Nephron (organoid): Measurements from ENCODE around the gene FLACC1.

Experiments
- H3K27ac Mint-ChIP-seq, 3 experiments: 2 replicates each; pipeline ENCODE4 v1.8.0; 2020; ENCODE audit warnings: mixed read lengths in 3 of 3, mild to moderate bottlenecking in 2 of 3, moderate library complexity in 1 of 3
- H3K27me3 Mint-ChIP-seq: 2 replicates; pipeline ENCODE4 v1.8.0; 2021; ENCODE audit warnings: low read depth, mild to moderate bottlenecking, moderate library complexity, mixed read lengths
- H3K36me3 Mint-ChIP-seq: 2 replicates; pipeline ENCODE4 v1.8.0; 2020; ENCODE audit warnings: low read depth, mixed read lengths
- H3K4me1 Mint-ChIP-seq: 2 replicates; pipeline ENCODE4 v1.8.0; 2020; ENCODE audit warnings: mixed read lengths
- H3K4me3 Mint-ChIP-seq, 3 experiments: 2 replicates each; pipeline ENCODE4 v1.8.0; 2020; ENCODE audit warnings: mild to moderate bottlenecking in 3 of 3, mixed read lengths in 3 of 3, moderate library complexity in 2 of 3
- H3K9me3 Mint-ChIP-seq: 2 replicates; pipeline ENCODE4 v1.8.0; 2020; ENCODE audit warnings: mixed read lengths
- CTCF ChIP-seq, 3 experiments: fragments of 200-600 bp; sonication (generic); IDR thresholded peaks; one replicate each; pipeline ENCODE4 v1.5.0; 2021; ENCODE audit warnings: antibody characterized with exemption in 3 of 3; ENCODE audit not compliant: unreplicated experiment in 3 of 3

FLACC1 gene

DNA sequence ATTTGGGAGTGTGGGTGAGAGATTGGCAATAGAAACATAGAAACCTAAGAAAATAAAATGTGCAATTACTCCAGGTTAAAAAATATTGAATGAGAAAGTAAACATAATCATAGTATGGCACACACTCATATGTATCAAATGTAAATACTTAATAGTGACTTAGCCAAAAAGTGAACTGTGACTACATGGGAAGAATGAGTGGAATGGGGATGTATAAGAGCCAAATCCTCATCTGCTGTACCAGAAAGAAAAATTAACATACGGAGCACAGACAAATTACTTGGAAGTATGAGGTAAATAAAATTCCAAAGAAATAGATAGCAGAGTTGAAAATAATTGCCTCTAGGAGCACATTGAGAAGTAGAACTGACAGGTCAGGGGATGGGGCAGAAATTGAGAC is 4.0 kb downstream of the FLACC1 start:
- TF ChIP-seq CTCF (IDR thresholded peaks at IDR 0.05; ENCODE audit: unreplicated experiment in 3 of 3), result no peak
- Mint-ChIP-seq H3K9me3 (no peaks in the 10 kb centered on the region), H3K27ac (no peak overlapping the region), H3K27me3 (no peaks in the 10 kb centered on the region), H3K36me3 (no peaks in the 10 kb centered on the region), H3K4me3 (no peak overlapping the region), H3K4me1 (no peaks in the 10 kb centered on the region)

- no peaks in the 10 kb centered on the region for H3K36me3 Mint-ChIP-seq
- H3K4me1 Mint-ChIP-seq, result no peaks in the 10 kb centered on the region
- no peak overlapping the region for H3K4me3 Mint-ChIP-seq
- no peaks in the 10 kb centered on the region for H3K9me3 Mint-ChIP-seq
- TF ChIP-seq CTCF (IDR thresholded peaks at IDR 0.05; ENCODE audit: unreplicated experiment in 3 of 3), result no peak
- no peaks in the 10 kb centered on the region for H3K27me3 Mint-ChIP-seq
- no peak overlapping the region for H3K27ac Mint-ChIP-seq
Measured at GRCh38 chr2:201350879-201351278, 6.3 kb downstream of the FLACC1 start.

DNA sequence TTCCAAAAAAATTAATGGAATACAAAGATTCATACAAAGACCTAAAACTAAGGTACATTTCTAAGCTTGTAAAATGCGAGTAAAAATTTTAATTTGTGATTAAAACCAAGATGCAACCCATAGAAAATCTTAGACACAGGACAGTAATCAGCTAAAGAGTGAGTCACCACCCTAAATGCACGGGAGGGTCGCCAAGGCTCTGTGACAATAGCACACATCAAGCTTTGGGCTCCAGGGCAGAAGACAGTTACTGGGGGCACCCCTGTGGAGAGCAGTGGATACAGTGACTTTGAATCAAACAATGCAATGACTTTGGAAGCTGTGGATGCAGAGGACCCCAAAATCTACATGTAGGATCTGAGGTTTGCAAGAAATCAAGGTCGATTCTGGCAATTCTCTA is 7.5 kb downstream of the FLACC1 start:
- Mint-ChIP-seq H3K9me3 (no peaks in the 10 kb centered on the region), H3K4me1 (peaks cover 9% of the 10 kb centered on the region), H3K27ac (no peak overlapping the region)

GRCh38 chr2:201348758-201349157 is 8.4 kb downstream of the FLACC1 start:
- Mint-ChIP-seq H3K27ac (no peak overlapping the region), H3K4me3 (no peak overlapping the region), H3K27me3 (no peaks in the 10 kb centered on the region), H3K4me1 (peaks cover 13% of the 10 kb centered on the region), H3K9me3 (no peaks in the 10 kb centered on the region), H3K36me3 (no peaks in the 10 kb centered on the region)
- TF ChIP-seq CTCF (IDR thresholded peaks at IDR 0.05; ENCODE audit: unreplicated experiment in 3 of 3), result no peak

More for the DNA sequence above, 7.5 kb downstream of the FLACC1 start:
- no peaks in the 10 kb centered on the region for H3K36me3 Mint-ChIP-seq
- no peak overlapping the region for H3K4me3 Mint-ChIP-seq
- TF ChIP-seq CTCF (IDR thresholded peaks at IDR 0.05; ENCODE audit: unreplicated experiment in 3 of 3), result no peak
- no peaks in the 10 kb centered on the region for H3K27me3 Mint-ChIP-seq

DNA sequence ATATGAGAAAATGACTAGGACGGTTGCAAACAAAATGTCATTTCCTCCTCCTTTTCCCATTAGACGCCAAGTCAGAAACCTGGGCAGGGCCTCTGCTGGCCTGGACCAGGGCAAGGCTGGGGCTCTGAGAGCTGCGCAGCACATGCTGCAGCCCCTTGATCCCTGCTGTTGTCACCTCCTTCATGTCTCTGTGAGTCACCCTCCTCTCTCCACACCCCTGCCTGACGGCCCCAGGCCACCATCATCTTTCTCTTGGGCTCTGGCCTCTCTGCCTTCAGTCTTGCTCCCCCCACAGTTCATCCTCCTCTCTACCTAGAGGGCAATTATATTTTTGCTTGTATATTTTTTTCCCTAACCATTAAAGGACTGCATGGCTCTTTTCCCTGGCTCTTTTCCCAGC is 10.0 kb downstream of the FLACC1 start:
- Mint-ChIP-seq H3K27ac (no peak overlapping the region), H3K4me3 (no peak overlapping the region), H3K9me3 (no peaks in the 10 kb centered on the region), H3K4me1 (peaks cover 22% of the 10 kb centered on the region), H3K27me3 (no peaks in the 10 kb centered on the region), H3K36me3 (no peaks in the 10 kb centered on the region)
- no peak for TF ChIP-seq CTCF (IDR thresholded peaks at IDR 0.05; ENCODE audit: unreplicated experiment in 3 of 3)

DNA sequence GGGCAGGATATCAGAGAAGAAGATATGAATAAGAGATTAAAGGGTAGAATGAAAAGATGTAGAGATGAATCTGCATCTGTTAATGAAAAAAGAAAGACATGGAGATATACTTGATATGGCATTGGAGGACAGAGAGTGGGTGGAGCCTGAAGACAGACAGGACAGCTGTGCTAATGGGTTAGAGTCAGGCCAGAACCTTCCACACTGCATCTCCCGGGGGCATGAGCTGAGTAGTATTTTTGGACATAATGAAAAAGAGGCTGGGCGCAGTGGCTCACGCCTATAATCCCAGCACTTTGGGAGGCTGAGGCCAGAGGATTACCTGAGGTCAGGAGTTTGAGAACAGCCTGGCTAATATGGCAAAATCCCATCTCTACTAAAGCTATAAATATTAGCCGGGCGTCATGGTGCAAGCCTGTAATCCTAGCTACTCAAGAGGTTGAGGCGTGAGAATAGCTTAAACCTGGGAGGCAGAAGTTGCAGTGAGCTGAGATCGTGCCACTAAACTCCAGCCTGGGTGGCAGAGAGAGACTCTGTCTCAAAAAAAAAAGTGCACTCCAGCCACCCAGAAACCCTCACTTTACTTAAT is 11.4 kb downstream of the FLACC1 start:
- H3K36me3 Mint-ChIP-seq, result no peaks in the 10 kb centered on the region
- no peaks in the 10 kb centered on the region for H3K9me3 Mint-ChIP-seq
- no peak overlapping the region for H3K27ac Mint-ChIP-seq
- H3K27me3 Mint-ChIP-seq, result no peaks in the 10 kb centered on the region
- TF ChIP-seq CTCF (IDR thresholded peaks at IDR 0.05; ENCODE audit: unreplicated experiment in 3 of 3), result no peak
- no peak overlapping the region for H3K4me3 Mint-ChIP-seq
- peaks cover 22% of the 10 kb centered on the region for H3K4me1 Mint-ChIP-seq
